ENCODE results near the gene HIPK3. TPM values are rescaled to one million over a fixed set of nuclear protein-coding genes. Genes with fewer than 3 reads are reported as not detected.

The HIPK3 gene
- total RNA-seq, 1 experiment from 2014 or later, result 36.4 TPM

DNA sequence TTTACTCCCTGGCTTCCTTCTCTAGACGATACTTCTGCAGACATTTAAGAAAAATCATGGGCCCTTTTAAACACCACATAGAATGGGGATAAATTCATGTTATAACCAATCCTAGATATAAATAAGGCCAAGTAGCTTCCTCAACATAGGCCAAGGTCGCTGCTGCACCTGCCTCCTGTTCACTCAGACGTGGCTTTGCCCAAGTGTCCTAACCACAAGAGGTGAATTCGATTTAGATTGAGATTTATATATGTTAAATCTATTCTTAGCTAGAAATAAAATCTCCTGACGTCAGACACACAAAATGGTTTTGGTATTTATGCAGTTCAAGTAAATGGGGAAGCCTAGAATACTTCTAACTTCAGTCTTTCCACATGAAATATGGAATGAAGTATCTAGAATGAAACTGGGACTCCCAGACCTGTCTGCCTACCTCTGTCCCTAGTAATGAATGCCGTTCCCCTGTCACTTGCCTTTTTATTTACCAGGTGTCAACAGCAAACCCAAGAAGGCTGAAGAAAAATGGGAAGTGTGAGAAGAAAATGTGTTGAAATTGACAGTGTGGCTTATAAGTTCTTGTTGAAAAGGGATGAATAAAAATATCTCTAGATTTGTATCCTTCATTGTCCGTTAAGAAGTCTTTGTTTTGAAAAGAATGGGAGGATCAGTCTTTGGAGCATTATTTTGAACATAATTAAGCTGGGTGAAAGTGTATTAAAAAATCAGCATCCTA, 131.8 kb downstream of the HIPK3 start:
- H3K4me3 ChIP-seq, result no peak overlapping the region
- no peaks in the 10 kb centered on the region for H3K27me3 ChIP-seq
- no peaks in the 10 kb centered on the region for H3K36me3 ChIP-seq
- peaks cover 15% of the 10 kb centered on the region for H3K9me3 ChIP-seq
- DNase-seq, result no peak

DNA sequence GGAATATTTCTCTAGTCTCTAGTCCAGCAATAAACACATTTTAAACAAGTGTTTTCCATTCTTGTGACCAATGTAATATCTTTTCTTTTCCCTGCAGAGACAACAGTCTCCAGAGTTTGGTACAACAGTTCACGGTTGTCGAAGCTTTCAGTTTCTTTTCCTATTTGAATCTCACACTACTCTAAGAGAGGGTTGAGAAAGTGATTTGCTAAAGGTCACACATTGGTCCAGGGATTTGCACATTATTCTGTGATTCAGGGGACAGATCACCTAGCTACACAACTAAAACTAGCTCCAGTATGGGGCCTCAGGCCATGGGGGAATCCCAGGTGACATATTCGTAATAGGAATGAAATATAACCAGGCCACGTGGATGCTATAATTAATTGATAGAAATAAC, 132.5 kb downstream of the HIPK3 start:
- peaks cover 12% of the 10 kb centered on the region for H3K9me3 ChIP-seq
- H3K27me3 ChIP-seq, result no peaks in the 10 kb centered on the region; the same call in 1 of the 2 replicates
- H3K4me3 ChIP-seq, result no peak overlapping the region
- no peak for DNase-seq
- H3K36me3 ChIP-seq, result no peaks in the 10 kb centered on the region

DNA sequence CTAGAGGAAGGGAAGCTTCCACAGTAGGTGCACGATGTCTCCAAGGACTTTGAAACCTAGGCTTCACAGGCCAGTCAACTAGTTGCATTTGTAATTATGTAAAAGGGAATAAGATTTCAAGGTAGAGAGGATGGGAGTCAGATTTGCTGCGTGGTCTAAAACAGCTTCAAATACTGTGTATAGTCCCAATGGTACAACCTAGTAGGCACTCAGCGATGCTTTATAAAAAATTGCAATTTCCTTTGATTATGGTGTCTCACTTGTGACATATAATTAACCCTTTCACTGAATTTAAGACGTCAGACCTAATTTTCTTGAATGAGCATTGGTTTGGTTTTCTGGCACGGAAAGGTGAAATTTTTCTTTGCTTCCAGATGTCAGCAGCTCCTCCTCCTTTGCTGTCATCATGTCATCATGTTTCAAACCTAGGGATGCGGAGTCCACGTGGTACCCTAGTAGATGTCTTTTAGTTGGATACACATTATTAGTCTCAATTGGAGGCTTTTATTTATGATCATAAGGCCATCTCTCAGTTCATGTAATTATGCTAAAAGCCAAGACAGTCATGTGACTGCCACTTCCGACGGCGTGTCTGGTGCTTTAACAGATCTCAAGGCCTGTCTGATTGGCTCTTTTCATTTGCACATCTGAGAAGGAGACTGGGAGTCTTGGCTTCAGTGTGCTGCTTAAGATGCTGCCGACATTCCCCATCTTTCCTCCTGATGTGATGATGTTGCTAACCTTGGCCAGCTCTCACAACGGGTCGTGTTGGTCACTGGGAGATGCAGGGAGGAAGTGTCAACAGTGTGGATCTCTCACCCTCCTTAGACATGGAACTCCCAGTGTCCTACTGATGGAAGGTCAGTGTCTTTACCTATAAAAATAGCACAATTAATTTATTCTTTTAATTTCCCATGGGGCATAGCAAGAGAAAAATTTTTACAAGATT, 134.0 kb downstream of the HIPK3 start:
- Histone ChIP-seq H3K4me3 (no peak overlapping the region), H3K27me3 (no peaks in the 10 kb centered on the region; the same call in 1 of the 2 replicates), H3K9me3 (no peaks in the 10 kb centered on the region; the same call in 1 of the 2 replicates), H3K36me3 (no peaks in the 10 kb centered on the region)
- no peak for DNase-seq

DNA sequence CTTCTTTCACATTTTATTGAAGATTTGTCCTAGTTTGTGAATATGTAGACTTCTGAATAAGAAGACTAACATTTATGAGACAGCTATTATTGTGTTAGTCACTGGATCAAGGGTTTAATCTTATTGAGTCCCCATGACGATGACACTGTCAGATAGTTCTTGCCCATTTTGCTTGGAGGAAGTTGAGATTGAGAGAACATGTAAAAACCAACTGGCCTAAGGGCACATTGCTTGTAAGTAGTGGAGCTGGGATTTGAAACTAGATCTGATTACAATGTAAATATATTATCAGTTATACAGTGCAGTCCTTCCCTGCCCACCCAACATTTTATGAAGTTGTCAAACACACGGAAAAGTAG, 134.7 kb downstream of the HIPK3 start:
- Histone ChIP-seq H3K27me3 (no peaks in the 10 kb centered on the region; the same call in 1 of the 2 replicates), H3K9me3 (no peaks in the 10 kb centered on the region), H3K4me3 (no peak overlapping the region), H3K36me3 (no peaks in the 10 kb centered on the region)
- DNase-seq, result no peak

DNA sequence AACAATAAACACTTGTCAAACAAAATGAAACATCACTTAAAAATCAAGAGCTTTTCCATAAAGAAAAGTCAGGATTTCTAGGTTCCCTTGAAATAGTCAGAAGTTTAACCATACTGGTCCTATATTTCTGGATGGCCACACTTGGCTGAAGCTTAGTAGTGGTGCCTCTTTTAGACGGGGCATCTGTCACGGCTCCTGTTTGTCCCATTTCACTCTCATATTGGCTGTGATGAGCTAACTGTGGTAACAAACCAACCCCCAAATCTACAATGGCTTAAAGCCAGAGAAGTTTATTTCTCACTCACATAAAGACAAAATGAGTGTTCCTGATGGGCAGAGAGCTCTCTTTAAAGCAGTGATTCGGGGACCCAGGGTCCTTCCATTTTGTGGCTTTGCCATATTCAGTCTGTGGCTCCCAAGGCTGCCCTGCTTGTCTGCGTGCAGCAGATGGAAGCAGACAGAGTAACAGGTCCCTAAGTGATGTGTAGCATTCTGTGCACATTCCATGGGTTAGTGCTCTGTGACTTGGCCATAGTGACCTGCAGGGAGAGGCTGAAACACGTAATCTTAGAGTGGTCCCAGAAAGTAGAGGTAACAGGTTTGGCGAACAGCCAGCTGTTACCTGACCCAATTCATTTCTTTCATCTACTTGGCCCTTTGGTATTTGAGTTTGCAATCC, 137.4 kb downstream of the HIPK3 start:
- no peaks in the 10 kb centered on the region; the same call in 1 of the 2 replicates for H3K27me3 ChIP-seq
- H3K36me3 ChIP-seq, result no peaks in the 10 kb centered on the region
- H3K9me3 ChIP-seq, result no peaks in the 10 kb centered on the region
- no peak overlapping the region for H3K4me3 ChIP-seq
- DNase-seq, result no peak

DNA sequence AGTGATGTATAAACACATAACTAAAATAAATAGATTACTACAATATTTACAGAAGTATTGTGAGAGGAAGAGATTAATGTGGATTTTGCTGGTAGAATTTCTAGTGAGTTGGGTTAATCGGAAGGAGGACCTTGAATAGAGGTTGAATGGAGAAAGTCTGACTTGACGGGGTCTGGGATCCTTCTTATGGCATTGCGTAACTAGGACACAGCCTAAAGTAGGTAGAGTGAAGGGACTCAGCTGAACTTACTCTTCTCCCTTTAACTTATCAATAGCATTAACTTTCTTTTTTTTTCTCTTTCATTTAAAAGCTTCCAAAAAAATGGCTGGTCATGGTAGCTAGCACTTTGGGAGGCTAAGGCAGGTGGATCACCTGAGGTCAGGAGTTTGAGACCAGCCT, 139.2 kb downstream of the HIPK3 start:
- H3K4me3 ChIP-seq, result no peak overlapping the region

DNA sequence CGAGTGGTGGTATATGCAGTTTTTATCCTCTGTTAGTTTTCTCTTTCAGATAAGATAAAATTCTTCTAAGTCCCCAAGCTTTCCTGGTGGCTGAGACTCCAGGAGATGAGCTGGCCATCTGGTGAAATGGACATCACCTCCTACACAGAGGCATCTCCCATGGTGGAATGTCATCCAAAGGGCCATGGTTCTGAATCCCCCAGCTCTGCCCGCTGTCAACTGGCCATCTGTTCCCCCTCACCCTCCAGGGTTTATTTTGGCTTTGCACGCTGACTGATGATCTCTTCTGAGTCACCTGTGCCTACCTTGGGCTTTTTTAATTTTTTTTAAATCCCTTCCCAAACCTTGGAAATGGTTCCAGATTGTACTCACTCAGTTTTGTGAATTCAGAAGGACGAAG, 142.2 kb downstream of the HIPK3 start:
- Histone ChIP-seq H3K9me3 (no peaks in the 10 kb centered on the region), H3K4me3 (no peak overlapping the region), H3K27me3 (no peaks in the 10 kb centered on the region; the same call in 1 of the 2 replicates), H3K36me3 (no peaks in the 10 kb centered on the region)
- DNase-seq, result no peak

More for the DNA sequence above, 139.2 kb downstream of the HIPK3 start:
- Histone ChIP-seq H3K27me3 (no peaks in the 10 kb centered on the region; the same call in 1 of the 2 replicates), H3K36me3 (no peaks in the 10 kb centered on the region), H3K9me3 (no peaks in the 10 kb centered on the region)
- no peak for DNase-seq

DNA sequence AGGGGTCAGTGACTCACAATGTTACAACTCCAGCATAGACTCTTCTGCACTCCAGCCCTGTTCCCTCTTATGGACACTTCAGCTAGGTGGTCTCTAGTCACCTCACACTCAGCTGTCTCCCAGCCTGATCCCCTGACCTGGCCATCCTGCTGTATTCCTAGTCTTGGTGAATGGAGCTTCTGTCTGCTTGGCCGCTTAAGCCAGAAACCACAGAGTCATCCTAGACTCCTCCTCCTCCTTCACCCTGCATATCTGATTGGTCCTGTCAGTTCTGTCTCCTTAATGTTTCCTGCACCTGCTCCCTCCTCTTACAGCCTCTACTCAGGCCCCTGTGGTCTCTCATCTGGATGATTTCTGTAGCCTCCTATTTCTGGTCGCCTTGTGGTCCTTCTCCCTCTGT, 144.9 kb downstream of the HIPK3 start:
- Histone ChIP-seq H3K27me3 (no peaks in the 10 kb centered on the region), H3K9me3 (no peaks in the 10 kb centered on the region), H3K4me3 (no peak overlapping the region), H3K36me3 (no peaks in the 10 kb centered on the region)
- no peak for DNase-seq

DNA sequence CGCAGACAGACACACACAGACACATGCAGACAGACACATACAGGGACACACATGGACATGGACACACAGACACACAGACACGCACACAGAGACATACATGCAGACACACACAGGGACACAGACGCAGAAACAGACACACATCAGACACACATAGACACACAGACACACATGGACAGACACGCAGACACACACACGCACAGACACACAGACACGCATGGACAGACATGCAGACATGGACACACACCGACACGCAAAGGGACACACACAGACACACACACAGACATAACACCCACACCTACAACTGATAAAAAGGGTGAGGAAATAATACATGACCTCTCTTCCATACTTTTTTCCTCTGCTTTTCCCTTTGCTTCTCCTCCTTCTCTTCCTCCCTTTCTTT, 146.2 kb downstream of the HIPK3 start:
- Histone ChIP-seq H3K9me3 (no peaks in the 10 kb centered on the region), H3K4me3 (no peak overlapping the region), H3K27me3 (no peaks in the 10 kb centered on the region), H3K36me3 (no peaks in the 10 kb centered on the region)
- no peak for DNase-seq

DNA sequence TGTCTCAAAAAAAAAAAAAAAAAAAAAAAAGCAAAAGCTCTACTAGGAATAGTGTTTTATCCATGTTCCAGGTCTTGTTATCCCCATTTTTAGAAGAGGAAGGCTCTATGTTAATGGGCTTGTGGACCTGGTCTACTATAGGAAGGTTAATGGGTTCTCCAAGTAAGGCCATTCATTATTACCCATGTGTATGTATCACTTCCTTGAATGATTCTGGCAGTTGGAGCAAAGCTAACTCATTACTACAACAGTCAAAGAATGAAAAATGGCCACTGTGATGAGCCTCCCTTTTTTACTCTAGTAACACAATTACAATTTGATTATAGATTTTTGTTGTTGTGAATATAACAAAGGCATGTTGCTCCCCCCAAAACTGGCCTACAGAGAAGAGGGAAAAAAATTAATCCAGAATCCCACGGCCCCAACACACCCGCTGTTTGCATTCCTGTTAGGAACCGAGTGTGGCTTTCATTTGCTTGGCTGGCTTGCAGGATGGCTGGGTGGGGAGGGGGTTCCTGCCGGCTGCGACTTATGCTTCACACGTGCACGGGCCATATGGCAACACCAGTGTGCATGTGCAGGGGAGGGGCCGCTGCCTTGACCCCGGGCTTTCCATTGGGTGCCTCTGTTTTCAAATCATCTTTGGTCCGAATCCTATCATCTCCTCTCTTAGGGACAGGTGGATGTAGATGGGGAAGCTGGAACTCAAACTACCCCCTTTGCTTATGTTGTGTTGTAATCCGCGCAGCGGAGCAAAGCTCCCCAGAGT, 148.8 kb downstream of the HIPK3 start:
- Histone ChIP-seq H3K9me3 (no peaks in the 10 kb centered on the region), H3K36me3 (no peaks in the 10 kb centered on the region), H3K4me3 (no peak overlapping the region), H3K27me3 (peaks cover 6% of the 10 kb centered on the region)
- DNase-seq, result no peak

Other genes starting within 250 kb of the HIPK3 start
- 4.8 and 6.2 TPM in 2 replicates for gene DEPDC7, start 241.5 kb upstream of the HIPK3 start, total RNA-seq (2014; rRNA removed; shearing (Covaris generic); ENCODE audit: low replicate concordance)
- gene TCP11L1, start 217.8 kb upstream of the HIPK3 start, total RNA-seq (2014; rRNA removed; shearing (Covaris generic); ENCODE audit: low replicate concordance), result 4.4 and 8.4 TPM in 2 replicates
- gene CSTF3, start 95.9 kb upstream of the HIPK3 start, total RNA-seq (2014; rRNA removed; shearing (Covaris generic); ENCODE audit: low replicate concordance), result 13.3 and 21.0 TPM in 2 replicates
- gene KIAA1549L, start 118.7 kb downstream of the HIPK3 start, total RNA-seq (2014; rRNA removed; shearing (Covaris generic); ENCODE audit: low replicate concordance), result 0.16 and 0.42 TPM in 2 replicates

Data from MG63 (cell line).